Mammary epithelial cell (primary cell): ENCODE data around the gene CDC73.

Source experiments
- EZH2 ChIP-seq: IDR thresholded peaks from 2 replicates; pipeline ENCODE4 v1.6.1; 2012; ENCODE audit warnings: low read length, inconsistent platforms, borderline replicate concordance
- TF ChIP-seq, protein P1 (sequence below), 2 donors: IDR thresholded peaks in 1 of 2; conservative IDR thresholded peaks in 1 of 2; 2 replicates each; pipeline ENCODE4 v1.5.1; 2011 to 2012; ENCODE audit warnings: inconsistent platforms in 2 of 2, low read length in 2 of 2, mild to moderate bottlenecking in 2 of 2, control low read depth in 1 of 2, low read depth in 1 of 2; ENCODE audit not compliant: insufficient read depth in 1 of 2; ENCODE audit errors: extremely low read depth in 1 of 2

- TF ChIP-seq, protein P1, sequence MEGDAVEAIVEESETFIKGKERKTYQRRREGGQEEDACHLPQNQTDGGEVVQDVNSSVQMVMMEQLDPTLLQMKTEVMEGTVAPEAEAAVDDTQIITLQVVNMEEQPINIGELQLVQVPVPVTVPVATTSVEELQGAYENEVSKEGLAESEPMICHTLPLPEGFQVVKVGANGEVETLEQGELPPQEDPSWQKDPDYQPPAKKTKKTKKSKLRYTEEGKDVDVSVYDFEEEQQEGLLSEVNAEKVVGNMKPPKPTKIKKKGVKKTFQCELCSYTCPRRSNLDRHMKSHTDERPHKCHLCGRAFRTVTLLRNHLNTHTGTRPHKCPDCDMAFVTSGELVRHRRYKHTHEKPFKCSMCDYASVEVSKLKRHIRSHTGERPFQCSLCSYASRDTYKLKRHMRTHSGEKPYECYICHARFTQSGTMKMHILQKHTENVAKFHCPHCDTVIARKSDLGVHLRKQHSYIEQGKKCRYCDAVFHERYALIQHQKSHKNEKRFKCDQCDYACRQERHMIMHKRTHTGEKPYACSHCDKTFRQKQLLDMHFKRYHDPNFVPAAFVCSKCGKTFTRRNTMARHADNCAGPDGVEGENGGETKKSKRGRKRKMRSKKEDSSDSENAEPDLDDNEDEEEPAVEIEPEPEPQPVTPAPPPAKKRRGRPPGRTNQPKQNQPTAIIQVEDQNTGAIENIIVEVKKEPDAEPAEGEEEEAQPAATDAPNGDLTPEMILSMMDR (conservative IDR thresholded peaks at IDR 0.05 in 1 of 2, IDR thresholded peaks at IDR 0.05 in 1 of 2; ENCODE audit: extremely low read depth in 1 of 2, insufficient read depth in 1 of 2, low read depth in 1 of 2, low read length in 2 of 2) = no peak
- TF ChIP-seq EZH2 = no peak
Measured at GRCh38 chr1:193216920-193217319, 95.1 kb downstream of the CDC73 start.
